Liver (tissue), 9 donors: ENCODE data around the gene CAMKK1. TPM values are rescaled to one million over a fixed set of nuclear protein-coding genes. Genes with fewer than 3 reads are reported as not detected.

Source experiments
- DNase-seq: peaks from one replicate; pipeline ENCODE4 v3.0.0-alpha.2; 2017; ENCODE audit warnings: low spot score
- H3K27ac ChIP-seq, 2 donors: one replicate each; pipeline ENCODE4 v1.7.0; 2013; ENCODE audit warnings: inconsistent platforms in 2 of 2, low read length in 2 of 2, control low read depth in 1 of 2, low read depth in 1 of 2, mild to moderate bottlenecking in 1 of 2
- H3K27me3 ChIP-seq, 4 donors: one replicate each; pipeline versions ENCODE4 v1.6.1 to v1.7.0; 2013; ENCODE audit warnings: low read length in 3 of 4, inconsistent platforms in 1 of 4, mild to moderate bottlenecking in 1 of 4, moderate library complexity in 1 of 4; ENCODE audit not compliant: control insufficient read depth in 4 of 4, insufficient read depth in 4 of 4
- H3K36me3 ChIP-seq, 4 donors: one replicate each; pipeline versions ENCODE4 v1.6.1 to v1.7.0; 2013; ENCODE audit warnings: low read length in 3 of 4, mild to moderate bottlenecking in 3 of 4, low read depth in 1 of 4, moderate library complexity in 1 of 4; ENCODE audit not compliant: control insufficient read depth in 4 of 4, insufficient read depth in 3 of 4
- H3K4me1 ChIP-seq, 4 donors: one replicate each; pipeline versions ENCODE4 v1.6.1 to v1.7.0; 2013; ENCODE audit warnings: low read length in 3 of 4, mild to moderate bottlenecking in 3 of 4, moderate library complexity in 1 of 4; ENCODE audit not compliant: control insufficient read depth in 4 of 4, insufficient read depth in 4 of 4
- H3K4me3 ChIP-seq, 3 donors: one replicate each; pipeline versions ENCODE4 v1.6.1 to v1.7.0; 2013; ENCODE audit warnings: low read length in 3 of 3, control low read depth in 1 of 3, low read depth in 1 of 3, mild to moderate bottlenecking in 1 of 3
- H3K9ac ChIP-seq, 2 donors: one replicate each; pipeline ENCODE4 v1.7.0; 2013; ENCODE audit warnings: low read length in 2 of 2, mild to moderate bottlenecking in 2 of 2, moderate library complexity in 2 of 2, control low read depth in 1 of 2, low read depth in 1 of 2
- H3K9me3 ChIP-seq, 4 donors: one replicate each; pipeline versions ENCODE4 v1.6.1 to v1.7.0; 2013; ENCODE audit warnings: low read length in 3 of 4; ENCODE audit not compliant: control insufficient read depth in 4 of 4
- FOXA1 ChIP-seq: IDR thresholded peaks from 2 replicates; pipeline ENCODE4 v1.6.1; 2016; ENCODE audit warnings: antibody characterized with exemption
- FOXA2 ChIP-seq: IDR thresholded peaks from 2 replicates; pipeline ENCODE4 v1.6.1; 2016; ENCODE audit warnings: antibody characterized with exemption
- GABPA ChIP-seq, 2 donors: IDR thresholded peaks in 1 of 2; conservative IDR thresholded peaks in 1 of 2; 2 replicates each; pipeline ENCODE4 v1.6.1; 2016; ENCODE audit warnings: antibody characterized with exemption in 2 of 2, mild to moderate bottlenecking in 1 of 2, moderate library complexity in 1 of 2
- HNF4A ChIP-seq, 2 donors: conservative IDR thresholded peaks; 2 replicates each; pipeline ENCODE4 v1.6.1; 2016; ENCODE audit warnings: antibody characterized with exemption in 2 of 2, mild to moderate bottlenecking in 2 of 2
- HNF4G ChIP-seq: IDR thresholded peaks from 2 replicates; pipeline ENCODE4 v1.6.1; 2016; ENCODE audit warnings: antibody characterized with exemption
- JUND ChIP-seq, 2 donors: IDR thresholded peaks; 2 replicates each; pipeline ENCODE4 v1.6.1; 2016; ENCODE audit warnings: antibody characterized with exemption in 2 of 2
- NR2F2 ChIP-seq: IDR thresholded peaks from 2 replicates; pipeline ENCODE4 v1.6.1; 2016; ENCODE audit warnings: antibody characterized with exemption
- RAD21 ChIP-seq, 2 donors: IDR thresholded peaks; 2 replicates each; pipeline ENCODE4 v1.6.1; 2016; ENCODE audit warnings: antibody characterized with exemption in 2 of 2, mild to moderate bottlenecking in 2 of 2
- RXRA ChIP-seq, 2 donors: IDR thresholded peaks; 2 replicates each; pipeline ENCODE4 v1.6.1; 2017 to 2018; ENCODE audit warnings: antibody characterized with exemption in 2 of 2, mild to moderate bottlenecking in 1 of 2
- SP1 ChIP-seq: IDR thresholded peaks from 2 replicates; pipeline ENCODE4 v1.6.1; 2018; ENCODE audit warnings: antibody characterized with exemption, mild to moderate bottlenecking
- TAF1 ChIP-seq: conservative IDR thresholded peaks from 2 replicates; pipeline ENCODE4 v1.6.1; 2016; ENCODE audit warnings: antibody characterized with exemption, mild to moderate bottlenecking
- YY1 ChIP-seq: IDR thresholded peaks from 2 replicates; pipeline ENCODE4 v1.6.1; 2016; ENCODE audit warnings: antibody characterized with exemption, mild to moderate bottlenecking
- WGBS: extraction: QIAGEN DNeasy Blood & Tissue Kit; methylation state at CpG from one replicate; pipeline ENCODE4 v1.1.7; 2013; 5-methylcytosine and 5-hydroxymethylcytosine counted together
- polyA plus RNA-seq, 2 donors: library from polyadenylated mRNA; stranded (reverse) in 1 of 2; unstranded in 1 of 2; fragments of 200-250 nt in 1 of 2; fragments of >200 nt in 1 of 2; fragmentation: Nextera tagmentation in 1 of 2; extraction: Ambion mirVana in 1 of 2; gene quantifications; one replicate each; pipeline versions ENCODE4 v1.2.1 to v1.2.3, GENCODE V29; 2013 to 2015
- total RNA-seq, 2 donors: library from RNA; depleted of rRNA; stranded (reverse); fragments of >200 nt; gene quantifications; one replicate each; pipeline ENCODE4 v1.2.3, GENCODE V29; 2014
- TF ChIP-seq, protein P1 (sequence below): fragments of 150-350 bp; IDR thresholded peaks from 2 replicates; pipeline ENCODE4 v1.5.1; 2017; ENCODE audit warnings: improper control_type of control experiment, low read depth, low read length; ENCODE audit not compliant: missing input control
- TF ChIP-seq, protein P2 (sequence below): IDR thresholded peaks from 2 replicates; pipeline ENCODE4 v1.6.1; 2016; ENCODE audit warnings: antibody characterized with exemption, mild to moderate bottlenecking
- TF ChIP-seq, protein P3 (sequence below): IDR thresholded peaks from 2 replicates; pipeline ENCODE4 v1.6.1; 2016; ENCODE audit warnings: antibody characterized with exemption
- TF ChIP-seq, protein P4 (sequence below): IDR thresholded peaks from 2 replicates; pipeline ENCODE4 v1.6.1; 2016; ENCODE audit warnings: antibody characterized with exemption
- TF ChIP-seq, protein P5 (sequence below): IDR thresholded peaks from 2 replicates; pipeline ENCODE4 v1.6.1; 2016; ENCODE audit warnings: antibody characterized with exemption
- donor health status: healthy.
- donor health status: healthy.
- donor health status: healthy.
- donor health status: healthy.
- donor health status: healthy.

CAMKK1 gene
- total and polyA plus RNA-seq, 4 donors: 0.24 to 0.67 (median 0.50) TPM

DNA sequence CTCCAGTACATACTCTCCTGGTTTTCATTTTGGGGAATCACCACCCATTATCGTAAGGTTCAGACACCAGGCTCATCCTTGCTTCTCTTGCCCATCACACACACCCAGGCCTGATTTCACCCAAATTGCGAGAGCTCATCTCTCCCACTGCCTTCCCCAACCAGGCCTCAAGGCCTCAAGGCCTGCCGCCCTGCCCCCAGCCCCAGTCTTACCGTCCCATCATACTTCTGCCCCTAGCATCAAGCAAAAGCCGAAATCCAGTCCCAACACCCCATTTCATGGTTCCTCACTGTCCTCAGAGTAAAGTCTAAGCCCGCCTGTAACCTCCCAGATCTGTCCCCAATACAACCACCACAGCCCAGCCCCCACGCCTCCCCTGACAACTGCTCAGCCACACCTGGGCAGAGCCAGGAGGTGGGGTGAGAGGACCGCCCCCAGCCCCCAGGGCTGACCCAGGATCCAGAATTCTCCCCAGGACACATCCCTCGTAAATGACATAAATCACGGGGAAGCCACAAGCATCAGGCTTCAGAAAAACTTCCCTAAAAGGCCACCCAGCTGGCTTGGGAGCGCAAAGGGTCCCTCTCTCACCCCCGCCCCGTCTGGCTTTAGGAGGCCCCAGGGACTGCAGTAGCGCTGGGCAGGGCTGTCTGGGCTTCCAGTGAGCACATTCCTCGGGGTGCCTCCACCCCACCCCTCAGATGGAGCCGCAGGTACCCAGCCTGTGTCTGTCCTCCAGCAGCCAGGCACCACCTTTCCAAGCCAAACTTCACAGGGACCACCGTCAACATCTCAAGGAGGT is 33.0 kb upstream of the CAMKK1 start (continued):
- TF ChIP-seq, protein P1, sequence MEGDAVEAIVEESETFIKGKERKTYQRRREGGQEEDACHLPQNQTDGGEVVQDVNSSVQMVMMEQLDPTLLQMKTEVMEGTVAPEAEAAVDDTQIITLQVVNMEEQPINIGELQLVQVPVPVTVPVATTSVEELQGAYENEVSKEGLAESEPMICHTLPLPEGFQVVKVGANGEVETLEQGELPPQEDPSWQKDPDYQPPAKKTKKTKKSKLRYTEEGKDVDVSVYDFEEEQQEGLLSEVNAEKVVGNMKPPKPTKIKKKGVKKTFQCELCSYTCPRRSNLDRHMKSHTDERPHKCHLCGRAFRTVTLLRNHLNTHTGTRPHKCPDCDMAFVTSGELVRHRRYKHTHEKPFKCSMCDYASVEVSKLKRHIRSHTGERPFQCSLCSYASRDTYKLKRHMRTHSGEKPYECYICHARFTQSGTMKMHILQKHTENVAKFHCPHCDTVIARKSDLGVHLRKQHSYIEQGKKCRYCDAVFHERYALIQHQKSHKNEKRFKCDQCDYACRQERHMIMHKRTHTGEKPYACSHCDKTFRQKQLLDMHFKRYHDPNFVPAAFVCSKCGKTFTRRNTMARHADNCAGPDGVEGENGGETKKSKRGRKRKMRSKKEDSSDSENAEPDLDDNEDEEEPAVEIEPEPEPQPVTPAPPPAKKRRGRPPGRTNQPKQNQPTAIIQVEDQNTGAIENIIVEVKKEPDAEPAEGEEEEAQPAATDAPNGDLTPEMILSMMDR: no peak
- TF ChIP-seq SP1: no peak
- TF ChIP-seq, protein P2, sequence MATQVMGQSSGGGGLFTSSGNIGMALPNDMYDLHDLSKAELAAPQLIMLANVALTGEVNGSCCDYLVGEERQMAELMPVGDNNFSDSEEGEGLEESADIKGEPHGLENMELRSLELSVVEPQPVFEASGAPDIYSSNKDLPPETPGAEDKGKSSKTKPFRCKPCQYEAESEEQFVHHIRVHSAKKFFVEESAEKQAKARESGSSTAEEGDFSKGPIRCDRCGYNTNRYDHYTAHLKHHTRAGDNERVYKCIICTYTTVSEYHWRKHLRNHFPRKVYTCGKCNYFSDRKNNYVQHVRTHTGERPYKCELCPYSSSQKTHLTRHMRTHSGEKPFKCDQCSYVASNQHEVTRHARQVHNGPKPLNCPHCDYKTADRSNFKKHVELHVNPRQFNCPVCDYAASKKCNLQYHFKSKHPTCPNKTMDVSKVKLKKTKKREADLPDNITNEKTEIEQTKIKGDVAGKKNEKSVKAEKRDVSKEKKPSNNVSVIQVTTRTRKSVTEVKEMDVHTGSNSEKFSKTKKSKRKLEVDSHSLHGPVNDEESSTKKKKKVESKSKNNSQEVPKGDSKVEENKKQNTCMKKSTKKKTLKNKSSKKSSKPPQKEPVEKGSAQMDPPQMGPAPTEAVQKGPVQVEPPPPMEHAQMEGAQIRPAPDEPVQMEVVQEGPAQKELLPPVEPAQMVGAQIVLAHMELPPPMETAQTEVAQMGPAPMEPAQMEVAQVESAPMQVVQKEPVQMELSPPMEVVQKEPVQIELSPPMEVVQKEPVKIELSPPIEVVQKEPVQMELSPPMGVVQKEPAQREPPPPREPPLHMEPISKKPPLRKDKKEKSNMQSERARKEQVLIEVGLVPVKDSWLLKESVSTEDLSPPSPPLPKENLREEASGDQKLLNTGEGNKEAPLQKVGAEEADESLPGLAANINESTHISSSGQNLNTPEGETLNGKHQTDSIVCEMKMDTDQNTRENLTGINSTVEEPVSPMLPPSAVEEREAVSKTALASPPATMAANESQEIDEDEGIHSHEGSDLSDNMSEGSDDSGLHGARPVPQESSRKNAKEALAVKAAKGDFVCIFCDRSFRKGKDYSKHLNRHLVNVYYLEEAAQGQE: no peak

DNA sequence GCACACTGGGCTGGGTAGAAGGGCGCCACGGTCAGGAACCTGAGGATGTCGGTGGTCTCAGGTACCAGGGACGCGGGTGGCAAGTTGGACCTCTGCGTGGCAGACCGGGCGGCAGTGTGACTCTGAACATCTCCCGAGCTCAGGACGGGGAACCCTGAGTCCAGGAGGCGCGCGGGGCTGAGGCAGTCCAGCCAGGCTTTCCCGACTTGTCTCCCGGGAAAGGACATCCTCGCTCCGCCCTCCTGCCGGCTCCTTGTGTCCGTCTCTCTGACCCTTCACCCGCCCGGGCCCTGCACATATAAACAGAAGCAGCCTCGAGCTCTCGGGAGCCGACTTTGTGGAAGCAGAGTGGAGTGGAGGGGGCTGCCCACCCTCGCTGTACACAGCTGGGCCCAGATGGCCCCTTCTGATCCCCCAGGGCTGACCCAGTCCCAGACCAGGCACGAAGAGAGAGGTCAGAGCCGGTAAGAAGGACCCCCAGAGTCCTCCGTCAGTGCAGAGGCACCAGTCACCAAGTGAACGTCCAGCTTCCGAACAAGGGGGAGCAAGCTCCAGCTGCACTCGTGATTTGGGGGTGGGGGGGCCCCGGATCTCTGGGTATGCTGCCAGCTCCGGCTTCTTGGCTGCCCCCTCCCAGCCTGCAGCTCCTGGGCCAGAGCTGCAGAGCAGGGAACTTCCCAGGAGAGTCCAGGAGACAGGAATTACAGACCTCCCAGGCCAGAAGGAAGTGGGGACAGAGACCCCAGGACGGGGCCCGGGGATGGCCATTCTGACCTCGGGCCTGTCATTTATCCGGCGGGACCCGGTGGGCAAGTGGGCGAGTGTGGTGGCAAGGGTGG is 31.9 kb upstream of the CAMKK1 start:
- Histone ChIP-seq H3K9ac (no peak overlapping the region), H3K36me3 (no peaks in the 10 kb centered on the region), H3K9me3 (no peaks in the 10 kb centered on the region), H3K27me3 (no peaks in the 10 kb centered on the region), H3K4me3 (no peak overlapping the region), H3K27ac (no peak overlapping the region), H3K4me1 (no peaks in the 10 kb centered on the region)
- WGBS: 73% methylated on average over 40 of the region's 40 CpGs
- TF ChIP-seq HNF4A (conservative IDR thresholded peaks at IDR 0.05) (no peak), NR2F2 (peak; percentile 61)
- no peak for DNase-seq

DNA sequence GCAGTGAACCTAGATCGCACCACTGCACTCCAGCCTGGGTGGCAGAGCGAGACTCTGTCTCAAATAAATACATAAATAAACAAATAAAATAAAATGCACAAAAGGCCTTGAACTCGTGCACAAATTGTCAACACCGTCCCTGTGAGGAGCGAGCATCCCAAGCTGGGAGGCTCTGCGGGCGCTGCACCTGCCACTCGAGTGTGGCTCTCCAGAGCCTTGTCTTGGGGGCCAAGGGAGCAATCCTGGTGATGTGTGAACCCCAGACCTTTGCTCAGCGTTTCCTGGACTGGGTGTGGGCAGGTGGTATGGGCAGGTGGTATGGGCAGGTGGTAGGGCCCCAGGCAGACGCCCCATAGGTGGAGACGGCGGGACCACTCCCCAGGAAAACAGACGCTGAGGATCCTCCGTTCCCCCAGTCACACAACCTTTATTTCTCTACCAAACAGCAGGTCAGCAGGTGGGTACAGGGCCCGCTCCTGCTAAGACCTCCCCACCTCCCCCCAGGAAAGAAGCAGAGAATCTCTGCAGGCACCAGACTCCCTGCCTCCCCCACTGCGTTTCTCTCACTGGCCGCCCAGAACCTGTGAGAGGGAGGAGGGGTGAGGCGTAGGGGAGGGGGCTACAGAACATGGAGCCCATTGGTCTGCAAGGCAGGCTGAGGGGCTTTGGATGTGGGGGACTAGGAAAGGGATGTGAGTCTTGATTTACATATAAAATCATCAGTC is 30.8 kb upstream of the CAMKK1 start:
- H3K9ac ChIP-seq: no peak overlapping the region
- H3K4me1 ChIP-seq: no peaks in the 10 kb centered on the region
- 90% methylated on average over 18 of the region's 18 CpGs for WGBS
- no peak overlapping the region for H3K27ac ChIP-seq
- no peak for DNase-seq
- no peaks in the 10 kb centered on the region for H3K9me3 ChIP-seq
- no peaks in the 10 kb centered on the region for H3K27me3 ChIP-seq
- H3K4me3 ChIP-seq: no peak overlapping the region
- H3K36me3 ChIP-seq: no peaks in the 10 kb centered on the region
- TF ChIP-seq YY1 (no peak), TAF1 (no peak), RXRA (IDR thresholded peaks at IDR 0.05) (no peak), JUND (IDR thresholded peaks at IDR 0.05) (no peak), HNF4A (conservative IDR thresholded peaks at IDR 0.05) (no peak), RAD21 (IDR thresholded peaks at IDR 0.05) (no peak), NR2F2 (no peak), HNF4G (no peak), GABPA (IDR thresholded peaks at IDR 0.05 in 1 of 2, conservative IDR thresholded peaks at IDR 0.05 in 1 of 2) (no peak), FOXA1 (no peak), FOXA2 (no peak)
- TF ChIP-seq, protein P3, sequence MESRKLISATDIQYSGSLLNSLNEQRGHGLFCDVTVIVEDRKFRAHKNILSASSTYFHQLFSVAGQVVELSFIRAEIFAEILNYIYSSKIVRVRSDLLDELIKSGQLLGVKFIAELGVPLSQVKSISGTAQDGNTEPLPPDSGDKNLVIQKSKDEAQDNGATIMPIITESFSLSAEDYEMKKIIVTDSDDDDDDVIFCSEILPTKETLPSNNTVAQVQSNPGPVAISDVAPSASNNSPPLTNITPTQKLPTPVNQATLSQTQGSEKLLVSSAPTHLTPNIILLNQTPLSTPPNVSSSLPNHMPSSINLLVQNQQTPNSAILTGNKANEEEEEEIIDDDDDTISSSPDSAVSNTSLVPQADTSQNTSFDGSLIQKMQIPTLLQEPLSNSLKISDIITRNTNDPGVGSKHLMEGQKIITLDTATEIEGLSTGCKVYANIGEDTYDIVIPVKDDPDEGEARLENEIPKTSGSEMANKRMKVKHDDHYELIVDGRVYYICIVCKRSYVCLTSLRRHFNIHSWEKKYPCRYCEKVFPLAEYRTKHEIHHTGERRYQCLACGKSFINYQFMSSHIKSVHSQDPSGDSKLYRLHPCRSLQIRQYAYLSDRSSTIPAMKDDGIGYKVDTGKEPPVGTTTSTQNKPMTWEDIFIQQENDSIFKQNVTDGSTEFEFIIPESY: no peak
- TF ChIP-seq, protein P4, sequence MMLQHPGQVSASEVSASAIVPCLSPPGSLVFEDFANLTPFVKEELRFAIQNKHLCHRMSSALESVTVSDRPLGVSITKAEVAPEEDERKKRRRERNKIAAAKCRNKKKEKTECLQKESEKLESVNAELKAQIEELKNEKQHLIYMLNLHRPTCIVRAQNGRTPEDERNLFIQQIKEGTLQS: no peak
- TF ChIP-seq, protein P1: no peak
- TF ChIP-seq, protein P5, sequence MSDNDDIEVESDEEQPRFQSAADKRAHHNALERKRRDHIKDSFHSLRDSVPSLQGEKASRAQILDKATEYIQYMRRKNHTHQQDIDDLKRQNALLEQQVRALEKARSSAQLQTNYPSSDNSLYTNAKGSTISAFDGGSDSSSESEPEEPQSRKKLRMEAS: no peak
